Keratinocyte (primary cell): ENCODE results near the gene OTOP1. TPM values are rescaled to one million over a fixed set of nuclear protein-coding genes. Genes with fewer than 3 reads are reported as not detected.
A peak's percentile ranks its signal among the peaks of the same experiment; 100 is the strongest.

Experiments
- DNase-seq: peaks from one replicate; pipeline ENCODE4 v3.0.0-alpha.2; 2011; ENCODE audit warnings: low read depth, missing footprints, low spot score
- FAIRE-seq: peaks from 2 replicates; lab custom pipeline; 2011; peaks lifted over from hg19 to GRCh38; lab: Jason Lieb, UNC
- H2AFZ ChIP-seq: 2 replicates; pipeline ENCODE4 v1.6.0; 2012; ENCODE audit warnings: low read length, control low read depth, inconsistent platforms; ENCODE audit not compliant: control insufficient read depth
- H3K27ac ChIP-seq: 2 replicates; pipeline ENCODE4 v1.5.1; 2011; ENCODE audit warnings: low read length; ENCODE audit not compliant: control insufficient read depth, insufficient read depth
- H3K27me3 ChIP-seq: 3 replicates; pipeline ENCODE4 v1.6.0; 2011; ENCODE audit warnings: low read length; ENCODE audit not compliant: control insufficient read depth, insufficient read depth; ENCODE audit errors: extremely low read depth
- H3K36me3 ChIP-seq, 2 experiments: 2 replicates in 1 of 2; 3 replicates in 1 of 2; pipeline ENCODE4 v1.5.1; 2011; ENCODE audit warnings: low read length in 2 of 2, mild to moderate bottlenecking in 1 of 2; ENCODE audit not compliant: control insufficient read depth in 2 of 2, insufficient read depth in 2 of 2; ENCODE audit errors: extremely low read depth in 1 of 2
- H3K4me1 ChIP-seq: 3 replicates; pipeline ENCODE4 v1.5.1; 2011; ENCODE audit warnings: low read length; ENCODE audit not compliant: control insufficient read depth, insufficient read depth; ENCODE audit errors: extremely low read depth
- H3K4me2 ChIP-seq: 3 replicates; pipeline ENCODE4 v1.6.0; 2011; ENCODE audit warnings: low read depth, low read length; ENCODE audit not compliant: control insufficient read depth, insufficient read depth; ENCODE audit errors: extremely low read depth
- H3K4me3 ChIP-seq, 3 experiments: fragments of 200-600 bp in 1 of 3; sonication (generic) in 1 of 3; 2 replicates in 2 of 3; 3 replicates in 1 of 3; pipeline ENCODE4 v1.5.1; 2011 to 2016; ENCODE audit warnings: low read length in 3 of 3, mild to moderate bottlenecking in 3 of 3, control low read depth in 2 of 3, inconsistent platforms in 1 of 3, low read depth in 1 of 3, mixed read lengths in 1 of 3, mixed run types in 1 of 3, moderate library complexity in 1 of 3; ENCODE audit not compliant: control insufficient read depth in 2 of 3, insufficient read depth in 2 of 3; ENCODE audit errors: extremely low read depth in 1 of 3
- H3K79me2 ChIP-seq: 2 replicates; pipeline ENCODE4 v1.6.0; 2012; ENCODE audit warnings: low read length; ENCODE audit not compliant: control insufficient read depth, insufficient read depth
- H3K9ac ChIP-seq: 3 replicates; pipeline ENCODE4 v1.6.0; 2011; ENCODE audit warnings: low read length; ENCODE audit not compliant: control insufficient read depth, insufficient read depth; ENCODE audit errors: extremely low read depth
- H3K9me1 ChIP-seq: 3 replicates; pipeline ENCODE4 v1.6.0; 2011; ENCODE audit warnings: low read length; ENCODE audit not compliant: control insufficient read depth, insufficient read depth; ENCODE audit errors: extremely low read depth
- H3K9me3 ChIP-seq: 2 replicates; pipeline ENCODE4 v1.5.1; 2012; ENCODE audit warnings: low read depth, low read length; ENCODE audit not compliant: control insufficient read depth
- H4K20me1 ChIP-seq: 3 replicates; pipeline ENCODE4 v1.6.0; 2011; ENCODE audit warnings: low read length; ENCODE audit not compliant: control insufficient read depth, insufficient read depth; ENCODE audit errors: extremely low read depth
- EZH2 ChIP-seq: IDR thresholded peaks from one replicate; pipeline ENCODE4 v1.6.1; 2012; ENCODE audit warnings: inconsistent platforms, mild to moderate bottlenecking, low read length, moderate library complexity
- dilution Hi-C: fragments of 300-500 bp; cut with MboI; formaldehyde crosslinking; loops from one replicate; pipeline ENCODE4 v1.7.0; 2020; ENCODE audit warnings: low sequenced_read_pairs; ENCODE audit not compliant: extremely low pct_ligation_motif_present
- polyA plus RNA-seq, 5 experiments: library from polyadenylated mRNA; depleted of rRNA in 3 of 5; stranded (reverse) in 3 of 5; stranded (forward) in 1 of 5; unstranded in 1 of 5; fragments of >200 nt; gene quantifications; 1 replicate in 1 of 5; 2 replicates in 3 of 5; 3 replicates in 1 of 5; pipeline versions ENCODE4 v1.2.1 to v1.2.3, GENCODE V29; 2011 to 2012; ENCODE audit warnings: missing spikeins in 2 of 5, low read depth in 1 of 5, low replicate concordance in 1 of 5
- TF ChIP-seq, protein P1 (sequence below), 3 experiments: IDR thresholded peaks in 1 of 3; conservative IDR thresholded peaks in 1 of 3; optimal IDR thresholded peaks in 1 of 3; 2 replicates in 2 of 3; 3 replicates in 1 of 3; pipeline versions ENCODE3 to v1.5.1; 2011; ENCODE audit warnings: low read length in 3 of 3, mild to moderate bottlenecking in 3 of 3, moderate library complexity in 2 of 3, control low read depth in 1 of 3, inconsistent platforms in 1 of 3; ENCODE audit not compliant: insufficient read depth in 2 of 3; ENCODE audit errors: extremely low read depth in 1 of 3

Gene OTOP1
- polyA plus RNA-seq, 1 donor (not counting 4 experiments of a cell fraction or from before 2014, with no cell fraction given), result not detected

DNA sequence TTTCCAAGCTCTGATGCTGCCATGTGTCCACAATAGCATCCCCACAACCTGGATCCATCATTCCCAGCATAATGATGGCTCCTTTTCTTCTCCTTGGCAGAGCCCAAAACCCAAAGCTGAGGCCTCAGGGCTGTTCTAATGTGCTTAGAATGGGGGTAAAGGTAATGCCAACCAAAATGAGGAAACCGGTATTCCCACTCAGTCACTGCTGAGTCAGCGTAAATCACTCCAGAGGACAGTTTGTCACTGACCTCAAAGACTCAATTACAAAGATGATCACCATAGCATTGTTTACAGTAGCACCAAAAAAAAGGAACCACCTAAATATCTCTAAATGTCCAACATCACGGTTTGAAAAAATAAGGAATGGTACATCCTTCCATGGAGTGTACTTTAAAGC lies 41.2 kb downstream of the OTOP1 start:
- H3K4me2 ChIP-seq, result no peak overlapping the region
- no peak overlapping the region for H2AFZ ChIP-seq
- H3K27ac ChIP-seq, result no peak overlapping the region
- H4K20me1 ChIP-seq, result no peaks in the 10 kb centered on the region
- no peaks in the 10 kb centered on the region for H3K36me3 ChIP-seq
- no peaks in the 10 kb centered on the region for H3K9me1 ChIP-seq
- H3K27me3 ChIP-seq, result no peaks in the 10 kb centered on the region
- FAIRE-seq (no peak), DNase-seq (no peak)
- no peak overlapping the region for H3K4me3 ChIP-seq
- dilution Hi-C loops, result no loop called here
- no peaks in the 10 kb centered on the region for H3K79me2 ChIP-seq
- TF ChIP-seq, protein P1, sequence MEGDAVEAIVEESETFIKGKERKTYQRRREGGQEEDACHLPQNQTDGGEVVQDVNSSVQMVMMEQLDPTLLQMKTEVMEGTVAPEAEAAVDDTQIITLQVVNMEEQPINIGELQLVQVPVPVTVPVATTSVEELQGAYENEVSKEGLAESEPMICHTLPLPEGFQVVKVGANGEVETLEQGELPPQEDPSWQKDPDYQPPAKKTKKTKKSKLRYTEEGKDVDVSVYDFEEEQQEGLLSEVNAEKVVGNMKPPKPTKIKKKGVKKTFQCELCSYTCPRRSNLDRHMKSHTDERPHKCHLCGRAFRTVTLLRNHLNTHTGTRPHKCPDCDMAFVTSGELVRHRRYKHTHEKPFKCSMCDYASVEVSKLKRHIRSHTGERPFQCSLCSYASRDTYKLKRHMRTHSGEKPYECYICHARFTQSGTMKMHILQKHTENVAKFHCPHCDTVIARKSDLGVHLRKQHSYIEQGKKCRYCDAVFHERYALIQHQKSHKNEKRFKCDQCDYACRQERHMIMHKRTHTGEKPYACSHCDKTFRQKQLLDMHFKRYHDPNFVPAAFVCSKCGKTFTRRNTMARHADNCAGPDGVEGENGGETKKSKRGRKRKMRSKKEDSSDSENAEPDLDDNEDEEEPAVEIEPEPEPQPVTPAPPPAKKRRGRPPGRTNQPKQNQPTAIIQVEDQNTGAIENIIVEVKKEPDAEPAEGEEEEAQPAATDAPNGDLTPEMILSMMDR (optimal IDR thresholded peaks at IDR 0.05 in 1 of 3, IDR thresholded peaks at IDR 0.05 in 1 of 3, conservative IDR thresholded peaks at IDR 0.05 in 1 of 3; ENCODE audit: extremely low read depth in 1 of 3, insufficient read depth in 2 of 3, low read length in 3 of 3), result no peak
- TF ChIP-seq EZH2, result no peak
- no peak overlapping the region for H3K9ac ChIP-seq
- no peaks in the 10 kb centered on the region for H3K9me3 ChIP-seq
- H3K4me1 ChIP-seq, result no peaks in the 10 kb centered on the region

DNA sequence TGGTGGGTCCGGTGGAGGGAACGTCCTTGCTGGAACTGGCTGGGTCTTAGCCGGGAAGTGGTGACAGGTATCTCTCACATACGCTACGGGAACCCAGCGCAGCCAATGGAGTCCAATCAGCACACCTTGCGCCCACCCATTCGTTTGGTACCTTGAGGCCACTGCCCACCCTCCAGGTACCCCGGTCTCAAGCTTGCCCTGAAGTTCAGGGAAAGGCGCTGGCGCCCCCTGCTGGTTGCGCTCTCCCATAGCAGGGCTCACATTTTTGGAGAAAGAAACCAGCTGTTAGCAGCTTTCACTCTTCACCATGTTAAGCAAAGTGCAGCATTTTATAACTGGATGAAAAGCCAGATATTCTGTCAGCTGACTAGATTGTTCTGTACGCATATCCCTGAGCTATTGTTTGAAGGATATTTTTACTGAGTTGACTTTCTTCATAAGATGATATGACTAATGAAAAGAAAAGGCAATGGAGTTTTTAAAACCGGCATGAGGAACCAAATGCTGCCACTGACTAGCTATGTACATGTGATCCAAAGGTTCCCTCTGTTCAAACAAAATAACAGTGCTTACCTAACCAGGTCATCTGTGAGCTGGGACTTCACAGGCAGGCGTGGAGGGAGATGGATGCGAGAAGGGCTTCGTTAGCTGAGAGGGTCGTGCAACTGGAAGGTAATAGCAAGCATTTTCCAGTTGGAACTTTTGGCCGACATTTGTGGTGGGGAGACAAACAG lies 43.7 kb downstream of the OTOP1 start:
- Histone ChIP-seq H3K4me2 (no peak overlapping the region), H3K4me3 (no peak overlapping the region), H3K27me3 (no peaks in the 10 kb centered on the region), H3K36me3 (no peaks in the 10 kb centered on the region), H3K79me2 (no peaks in the 10 kb centered on the region), H4K20me1 (no peaks in the 10 kb centered on the region), H3K9me1 (no peaks in the 10 kb centered on the region), H3K27ac (no peak overlapping the region), H2AFZ (no peak overlapping the region), H3K9ac (no peak overlapping the region), H3K4me1 (no peaks in the 10 kb centered on the region), H3K9me3 (no peaks in the 10 kb centered on the region)
- dilution Hi-C loops, result no loop called here
- TF ChIP-seq EZH2, result no peak
- TF ChIP-seq, protein P1 (optimal IDR thresholded peaks at IDR 0.05 in 1 of 3, IDR thresholded peaks at IDR 0.05 in 1 of 3, conservative IDR thresholded peaks at IDR 0.05 in 1 of 3; ENCODE audit: extremely low read depth in 1 of 3, insufficient read depth in 2 of 3, low read length in 3 of 3), result peak; percentile 67 to 88 (median 70)
- no peak for FAIRE-seq
- no peak for DNase-seq
